HUES64 (cell line): ENCODE measurements around the gene SENP3. TPM values are rescaled to one million over a fixed set of nuclear protein-coding genes. Genes with fewer than 3 reads are reported as not detected.

Experiments used
- H3K27ac ChIP-seq: 2 replicates; pipeline ENCODE4 v1.7.0; 2013; ENCODE audit warnings: low read depth, low read length, inconsistent platforms
- H3K27me3 ChIP-seq: 2 replicates; pipeline ENCODE4 v1.6.1; 2013; ENCODE audit warnings: mild to moderate bottlenecking, low read length; ENCODE audit not compliant: insufficient read depth
- H3K36me3 ChIP-seq: 2 replicates; pipeline ENCODE4 v1.6.1; 2013; ENCODE audit warnings: mild to moderate bottlenecking, low read length; ENCODE audit not compliant: insufficient read depth
- H3K4me1 ChIP-seq: 2 replicates; pipeline ENCODE4 v1.6.1; 2013; ENCODE audit warnings: mild to moderate bottlenecking, low read length, moderate library complexity; ENCODE audit not compliant: insufficient read depth
- H3K4me3 ChIP-seq: 2 replicates; pipeline ENCODE4 v1.5.1; 2013; ENCODE audit warnings: mild to moderate bottlenecking, low read length, moderate library complexity
- H3K9ac ChIP-seq: 2 replicates; pipeline ENCODE4 v1.6.1; 2013; ENCODE audit warnings: mild to moderate bottlenecking, low read depth, low read length
- H3K9me3 ChIP-seq: 2 replicates; pipeline ENCODE4 v1.6.1; 2013; ENCODE audit warnings: low read depth, low read length; ENCODE audit not compliant: insufficient read depth
- WGBS: fragments of 150-250, 120-280 bp; methylation state at CpG from one replicate; pipeline ENCODE4 v1.1.7; 2013; ENCODE audit warnings: missing lambda C conversion rate; 5-methylcytosine and 5-hydroxymethylcytosine counted together
- polyA plus RNA-seq, 2 experiments: library from polyadenylated mRNA; stranded (reverse); fragments of 50-300 nt; gene quantifications; one replicate each; pipeline ENCODE4 v1.2.3, GENCODE V29; 2013

The SENP3 gene
- polyA plus RNA-seq (2013, experiment 1 of 2): 87.8 TPM
- 85.4 TPM for polyA plus RNA-seq (2013, experiment 2 of 2)

DNA sequence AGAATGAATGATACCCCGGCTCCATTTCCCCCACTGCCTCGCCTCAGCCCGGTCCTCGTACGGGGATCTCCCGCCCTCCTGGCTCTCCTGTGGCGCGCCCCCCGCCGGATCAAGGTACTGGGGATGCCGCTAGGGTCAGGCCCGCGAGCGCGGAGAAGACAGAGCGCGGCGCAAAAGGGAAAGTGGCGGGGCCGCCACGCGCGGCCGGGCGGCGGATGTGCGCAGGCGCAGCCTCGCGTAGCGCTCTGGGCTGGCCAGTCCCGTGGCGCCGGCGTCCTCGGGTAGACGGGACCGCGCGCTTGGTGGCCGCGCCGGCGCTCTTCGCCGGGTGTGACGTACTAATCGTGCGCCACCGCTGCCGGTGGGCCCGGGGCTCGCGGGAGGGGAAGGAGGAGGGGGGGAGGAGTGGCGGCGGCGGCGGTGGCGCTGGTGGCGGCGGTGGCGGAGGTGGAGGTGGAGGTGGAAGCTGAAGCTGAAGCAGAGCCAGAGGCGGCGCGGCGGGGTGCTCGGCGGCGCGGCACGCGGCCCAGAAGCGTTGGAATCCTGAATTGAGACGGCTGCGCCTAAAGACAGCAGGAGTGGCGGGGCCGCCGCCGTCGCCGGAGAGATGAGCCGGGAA lies at the start of gene SENP3:
TSS of gene SENP3 (plus strand) at position 331 of the 619 bp plus-strand sequence. CDS start 1,158 bp downstream, outside the sequence.
- Histone ChIP-seq H3K4me1 (peaks cover 38% of the 10 kb centered on the region), H3K4me3 (peak within 1 kb of the TSS; percentile 70), H3K36me3 (peaks cover 30% of the 10 kb centered on the region), H3K27me3 (no peaks in the 10 kb centered on the region), H3K9ac (peak within 1 kb of the TSS; percentile 82), H3K27ac (peak within 1 kb of the TSS; percentile 84), H3K9me3 (no peaks in the 10 kb centered on the region)
- WGBS: under 1% methylated on average over 82 of the region's 82 CpGs

DNA sequence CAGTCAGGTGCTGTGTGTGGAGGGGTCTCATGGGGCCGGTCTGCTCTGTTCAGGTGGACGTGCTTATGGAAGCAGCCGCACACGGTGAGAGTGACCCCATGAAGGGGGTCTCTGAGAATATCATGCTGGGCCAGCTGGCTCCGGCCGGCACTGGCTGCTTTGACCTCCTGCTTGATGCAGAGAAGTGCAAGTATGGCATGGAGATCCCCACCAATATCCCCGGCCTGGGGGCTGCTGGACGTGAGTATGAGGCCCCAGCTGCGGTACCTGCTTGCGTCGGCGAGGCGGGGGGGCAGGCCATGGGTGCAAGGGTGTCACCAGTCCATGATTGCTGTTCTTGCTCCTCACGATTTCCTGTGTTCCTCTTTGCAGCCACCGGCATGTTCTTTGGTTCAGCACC lies 49.6 kb upstream of the SENP3 start:
- Histone ChIP-seq H3K27me3 (no peaks in the 10 kb centered on the region), H3K9ac (no peak overlapping the region), H3K36me3 (peaks cover 74% of the 10 kb centered on the region)

DNA sequence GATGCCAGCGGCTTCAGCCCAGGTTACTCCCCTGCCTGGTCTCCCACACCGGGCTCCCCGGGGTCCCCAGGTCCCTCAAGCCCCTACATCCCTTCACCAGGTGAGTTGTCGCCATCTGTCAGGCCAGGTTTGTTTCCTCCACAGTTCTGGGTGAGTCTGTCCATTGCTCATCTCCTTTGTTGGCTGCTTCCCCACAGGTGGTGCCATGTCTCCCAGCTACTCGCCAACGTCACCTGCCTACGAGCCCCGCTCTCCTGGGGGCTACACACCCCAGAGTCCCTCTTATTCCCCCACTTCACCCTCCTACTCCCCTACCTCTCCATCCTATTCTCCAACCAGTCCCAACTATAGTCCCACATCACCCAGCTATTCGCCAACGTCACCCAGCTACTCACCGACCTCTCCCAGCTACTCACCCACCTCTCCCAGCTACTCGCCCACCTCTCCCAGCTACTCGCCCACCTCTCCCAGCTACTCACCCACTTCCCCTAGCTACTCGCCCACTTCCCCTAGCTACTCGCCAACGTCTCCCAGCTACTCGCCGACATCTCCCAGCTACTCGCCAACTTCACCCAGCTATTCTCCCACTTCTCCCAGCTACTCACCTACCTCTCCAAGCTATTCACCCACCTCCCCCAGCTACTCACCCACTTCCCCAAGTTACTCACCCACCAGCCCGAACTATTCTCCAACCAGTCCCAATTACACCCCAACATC lies 48.7 kb upstream of the SENP3 start:
- Histone ChIP-seq H3K4me3 (no peak overlapping the region), H3K9ac (no peak overlapping the region), H3K4me1 (no peaks in the 10 kb centered on the region), H3K27me3 (no peaks in the 10 kb centered on the region), H3K9me3 (no peaks in the 10 kb centered on the region), H3K27ac (no peak overlapping the region), H3K36me3 (peaks cover 65% of the 10 kb centered on the region)
- 91% methylated on average over 20 of the region's 20 CpGs for WGBS

More for the DNA sequence above, 49.6 kb upstream of the SENP3 start:
- Histone ChIP-seq H3K4me3 (no peak overlapping the region), H3K4me1 (no peaks in the 10 kb centered on the region), H3K9me3 (no peaks in the 10 kb centered on the region), H3K27ac (no peak overlapping the region)
- WGBS: 95% methylated on average over 15 of the region's 15 CpGs

GRCh38 chr17:7513850-7514419 lies 47.8 kb upstream of the SENP3 start:
- H3K9ac ChIP-seq: no peak overlapping the region
- H3K27ac ChIP-seq: no peak overlapping the region
- no peaks in the 10 kb centered on the region for H3K4me1 ChIP-seq
- no peaks in the 10 kb centered on the region for H3K27me3 ChIP-seq
- H3K4me3 ChIP-seq: no peak overlapping the region
- H3K36me3 ChIP-seq: peaks cover 56% of the 10 kb centered on the region
- H3K9me3 ChIP-seq: no peaks in the 10 kb centered on the region
- WGBS: 90% methylated on average over 17 of the region's 17 CpGs

DNA sequence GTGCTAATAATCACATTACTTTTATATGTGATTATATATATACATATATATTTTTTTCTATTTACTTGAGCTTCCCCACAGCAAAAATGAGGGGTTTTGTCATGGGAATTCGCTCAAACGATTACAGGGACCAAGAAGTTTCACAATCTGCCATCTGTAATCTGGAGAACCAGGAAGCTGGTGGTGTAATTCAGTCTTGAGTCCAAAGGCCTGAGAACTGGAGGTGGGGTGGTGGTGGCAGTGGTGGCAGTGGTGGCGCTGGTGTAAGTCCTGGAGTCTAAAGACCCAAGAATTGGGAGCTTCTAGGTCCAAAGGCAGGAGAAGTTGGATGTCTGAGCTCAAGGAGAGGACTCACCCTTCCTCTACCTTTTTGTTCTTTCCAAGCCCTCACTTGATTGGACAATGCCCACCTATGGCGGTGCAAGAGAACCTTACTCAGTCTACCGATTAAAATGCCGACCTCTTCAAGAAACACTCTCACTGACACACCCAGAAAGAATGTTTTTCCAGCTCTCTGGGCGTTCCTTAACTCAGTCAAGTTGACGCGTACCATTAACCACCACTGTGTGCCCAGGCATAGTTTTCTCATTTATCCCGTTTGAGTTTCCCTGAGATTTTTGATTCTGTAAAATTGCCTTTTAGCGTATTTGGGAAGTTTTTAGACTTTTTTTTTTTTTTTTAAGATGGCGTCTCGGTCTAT lies 45.7 kb upstream of the SENP3 start:
- no peak overlapping the region for H3K9ac ChIP-seq
- H3K4me1 ChIP-seq: no peaks in the 10 kb centered on the region
- no peak overlapping the region for H3K4me3 ChIP-seq
- WGBS: 91% methylated on average over 13 of the region's 13 CpGs
- H3K27ac ChIP-seq: no peak overlapping the region
- peaks cover 35% of the 10 kb centered on the region for H3K36me3 ChIP-seq
- H3K27me3 ChIP-seq: no peaks in the 10 kb centered on the region
- no peaks in the 10 kb centered on the region for H3K9me3 ChIP-seq

DNA sequence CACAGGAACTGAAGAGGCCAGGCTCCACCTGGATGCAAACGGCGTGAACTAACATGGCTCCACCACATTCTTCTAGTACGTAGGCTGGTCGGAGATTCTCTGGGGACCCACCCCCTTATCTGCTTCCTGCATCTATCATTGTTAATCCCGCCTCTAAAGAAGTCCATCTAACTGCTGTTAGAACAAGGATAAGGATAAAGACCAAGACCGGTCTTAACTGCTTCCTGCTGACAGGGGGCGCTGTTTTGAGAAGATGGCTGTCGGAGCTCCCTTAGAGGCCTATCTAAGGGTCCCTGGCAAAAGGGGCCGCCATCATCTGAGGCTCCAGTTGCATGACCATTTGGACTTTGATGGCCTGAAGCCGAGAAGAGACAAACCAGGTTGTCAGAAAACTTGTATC lies 38.7 kb upstream of the SENP3 start:
- H3K9me3 ChIP-seq: no peaks in the 10 kb centered on the region
- no peak overlapping the region for H3K4me3 ChIP-seq
- no peaks in the 10 kb centered on the region for H3K4me1 ChIP-seq
- H3K36me3 ChIP-seq: no peaks in the 10 kb centered on the region
- H3K9ac ChIP-seq: no peak overlapping the region
- no peaks in the 10 kb centered on the region for H3K27me3 ChIP-seq
- 54% methylated on average over 10 of the region's 10 CpGs for WGBS
- no peak overlapping the region for H3K27ac ChIP-seq

DNA sequence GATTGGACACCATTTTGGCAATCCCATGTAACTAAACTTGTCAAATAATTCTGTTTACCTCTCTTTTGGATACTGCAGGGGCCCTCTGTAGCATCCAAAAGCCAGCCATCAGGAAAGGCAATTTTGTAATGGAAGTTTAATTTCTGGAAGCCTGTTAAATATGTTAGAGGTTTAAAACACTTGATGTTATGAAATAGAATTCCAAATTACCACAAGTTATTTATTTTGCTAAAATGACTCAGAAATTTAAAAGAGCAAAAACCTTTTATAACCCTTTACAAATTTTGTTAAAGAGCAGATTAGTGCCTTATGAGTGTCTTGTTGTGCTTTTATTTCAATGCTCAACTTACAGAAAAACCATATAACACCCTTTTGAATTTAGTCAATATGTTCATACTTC lies 32.9 kb upstream of the SENP3 start:
- Histone ChIP-seq H3K36me3 (no peaks in the 10 kb centered on the region), H3K9ac (no peak overlapping the region), H3K4me1 (no peaks in the 10 kb centered on the region), H3K27ac (no peak overlapping the region), H3K4me3 (no peak overlapping the region), H3K9me3 (peaks cover 19% of the 10 kb centered on the region), H3K27me3 (no peaks in the 10 kb centered on the region)

- no peak overlapping the region for H3K27ac ChIP-seq
- H3K4me3 ChIP-seq: no peak overlapping the region
- no peaks in the 10 kb centered on the region for H3K27me3 ChIP-seq
- no peak overlapping the region for H3K9ac ChIP-seq
- H3K9me3 ChIP-seq: peaks cover 19% of the 10 kb centered on the region
- H3K4me1 ChIP-seq: no peaks in the 10 kb centered on the region
- no peaks in the 10 kb centered on the region for H3K36me3 ChIP-seq
- WGBS: 94% methylated on average over 4 of the region's 6 CpGs
Measured at GRCh38 chr17:7530023-7530900, 31.5 kb upstream of the SENP3 start.

- Histone ChIP-seq H3K9me3 (0 out of 2 replicates have a peak, but pooled peaks cover 5% of the 10 kb centered on the region), H3K27me3 (peaks cover 5% of the 10 kb centered on the region; the same call in 1 of the 2 replicates), H3K27ac (no peak overlapping the region), H3K4me3 (no peak overlapping the region), H3K4me1 (no peaks in the 10 kb centered on the region), H3K36me3 (no peaks in the 10 kb centered on the region), H3K9ac (no peak overlapping the region)
- WGBS: 81% methylated on average over 3 of the region's 3 CpGs
Measured at GRCh38 chr17:7538050-7538449, 23.7 kb upstream of the SENP3 start.

DNA sequence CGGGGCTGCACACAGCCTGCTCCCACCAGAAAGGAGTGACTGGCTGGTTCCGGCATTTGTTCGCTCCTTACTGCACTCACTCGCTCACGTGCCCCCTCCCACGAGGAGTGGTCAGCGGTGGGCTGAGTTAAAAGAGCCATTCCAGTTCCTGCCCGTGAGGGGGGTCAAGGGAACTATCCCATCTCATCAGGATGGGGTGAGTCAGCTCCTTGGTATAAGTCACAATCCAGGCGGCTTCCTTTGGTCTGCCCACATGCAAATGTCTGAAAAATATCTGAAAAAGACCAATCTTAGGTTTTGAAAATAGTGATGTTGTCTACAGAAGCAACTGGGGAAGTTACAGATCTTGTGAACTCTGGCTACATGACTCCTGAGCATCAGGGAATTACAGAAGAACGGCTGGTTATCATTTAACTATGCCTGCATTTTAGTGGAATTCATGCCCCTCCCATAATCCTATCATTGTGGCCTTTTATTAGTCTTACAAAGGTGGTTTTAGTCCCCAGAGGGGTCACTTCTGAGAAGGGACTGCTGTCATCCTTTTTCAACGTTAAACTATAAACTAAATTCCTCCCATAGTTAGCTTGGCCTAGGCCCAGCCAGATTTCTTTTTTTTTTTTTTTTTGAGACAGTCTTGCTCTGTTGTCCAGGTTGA lies 22.7 kb upstream of the SENP3 start:
- WGBS: 76% methylated on average over 11 of the region's 11 CpGs
- Histone ChIP-seq H3K4me3 (no peak overlapping the region), H3K27ac (no peak overlapping the region), H3K9me3 (0 out of 2 replicates have a peak, but pooled peaks cover 5% of the 10 kb centered on the region), H3K36me3 (no peaks in the 10 kb centered on the region), H3K4me1 (no peaks in the 10 kb centered on the region), H3K9ac (no peak overlapping the region), H3K27me3 (peaks cover 12% of the 10 kb centered on the region; the same call in 1 of the 2 replicates)
